ENCODE results near the gene GPR78. TPM values are rescaled to one million over a fixed set of nuclear protein-coding genes. Genes with fewer than 3 reads are reported as not detected.
A peak's percentile ranks its signal among the peaks of the same experiment; 100 is the strongest.

Gene GPR78
- total RNA-seq, 4 donors from 2014 or later, result 0.19 TPM; not detected in 2

GRCh38 chr4:8537041-8537461 is 43.1 kb upstream of the GPR78 start:
- ATAC-seq (ENCODE audit: low FRiP score) (peak; percentile 78), DNase-seq (ENCODE audit: low spot score) (peak; percentile 38)
- no peak for TF ChIP-seq CTCF (IDR thresholded peaks at IDR 0.05)

- TF ChIP-seq CTCF (IDR thresholded peaks at IDR 0.05), result no peak
- DNase-seq (ENCODE audit: low spot score) (no peak), ATAC-seq (ENCODE audit: low FRiP score) (no peak)
These were observed 42.0 kb upstream of the GPR78 start for GRCh38 chr4:8538076-8538702.

- no peak for TF ChIP-seq CTCF (IDR thresholded peaks at IDR 0.05)
- no peak for ATAC-seq (ENCODE audit: low FRiP score)
- no peak for DNase-seq (ENCODE audit: low spot score)
These were observed 41.3 kb upstream of the GPR78 start for GRCh38 chr4:8538703-8539567.

- ATAC-seq (ENCODE audit: low FRiP score) (no peak), DNase-seq (ENCODE audit: low spot score) (no peak)
- TF ChIP-seq CTCF (IDR thresholded peaks at IDR 0.05), result no peak
These were observed 40.5 kb upstream of the GPR78 start for GRCh38 chr4:8539661-8540060.

GRCh38 chr4:8540072-8540471 is 40.1 kb upstream of the GPR78 start:
- TF ChIP-seq CTCF (IDR thresholded peaks at IDR 0.05), result no peak
- no peak for DNase-seq (ENCODE audit: low spot score)
- no peak for ATAC-seq (ENCODE audit: low FRiP score)

- DNase-seq (ENCODE audit: low spot score) (no peak), ATAC-seq (ENCODE audit: low FRiP score) (no peak)
- TF ChIP-seq CTCF (IDR thresholded peaks at IDR 0.05), result no peak
These were observed 39.6 kb upstream of the GPR78 start for GRCh38 chr4:8540586-8540985.

Measured in omental fat pad (tissue), 4 donors.